ENCODE data around the gene ACTL8. TPM values are rescaled to one million over a fixed set of nuclear protein-coding genes. Genes with fewer than 3 reads are reported as not detected.

Gene ACTL8
- total RNA-seq, 3 donors from 2014 or later: 0.35 to 1.0 TPM; not detected in 1

GRCh38 chr1:17805869-17806684, 50.9 kb downstream of the ACTL8 start:
- Histone ChIP-seq H3K36me3 (ENCODE audit: low read depth) (no peaks in the 10 kb centered on the region), H3K4me1 (ENCODE audit: low read depth) (no peaks in the 10 kb centered on the region), H3K4me3 (no peak overlapping the region), H3K9me3 (no peaks in the 10 kb centered on the region)
- DNase-seq: no peak
- no peak for TF ChIP-seq CTCF (IDR thresholded peaks at IDR 0.05)
- no peak for ATAC-seq
- intact Hi-C loops (cut with DNase I, micrococcal nuclease): no loop called here

- Histone ChIP-seq H3K36me3 (ENCODE audit: low read depth) (no peaks in the 10 kb centered on the region), H3K4me3 (no peak overlapping the region), H3K4me1 (ENCODE audit: low read depth) (no peaks in the 10 kb centered on the region), H3K9me3 (no peaks in the 10 kb centered on the region)
- intact Hi-C loops (cut with DNase I, micrococcal nuclease): no loop called here
- ATAC-seq (no peak), DNase-seq (no peak)
- TF ChIP-seq CTCF (IDR thresholded peaks at IDR 0.05): no peak
Observed at GRCh38 chr1:17808816-17809215, 53.7 kb downstream of the ACTL8 start.

GRCh38 chr1:17810668-17811067, 55.5 kb downstream of the ACTL8 start:
- H3K9me3 ChIP-seq: no peaks in the 10 kb centered on the region
- no peak for DNase-seq
- ATAC-seq: no peak
- TF ChIP-seq CTCF (IDR thresholded peaks at IDR 0.05): no peak
- H3K4me1 ChIP-seq (ENCODE audit: low read depth): no peaks in the 10 kb centered on the region
- H3K36me3 ChIP-seq (ENCODE audit: low read depth): no peaks in the 10 kb centered on the region
- H3K4me3 ChIP-seq: no peak overlapping the region
- intact Hi-C loops (cut with DNase I, micrococcal nuclease): no loop called here

- Histone ChIP-seq H3K4me1 (ENCODE audit: low read depth) (no peaks in the 10 kb centered on the region), H3K9me3 (no peaks in the 10 kb centered on the region), H3K36me3 (ENCODE audit: low read depth) (no peaks in the 10 kb centered on the region), H3K4me3 (no peak overlapping the region)
- ATAC-seq (peak; percentile 94), DNase-seq (peak in 2 of 3 donors; percentile 42 to 55)
- no peak for TF ChIP-seq CTCF (IDR thresholded peaks at IDR 0.05)
- intact Hi-C loops (cut with DNase I, micrococcal nuclease): no loop called here
Observed at GRCh38 chr1:17816511-17816910, 61.4 kb downstream of the ACTL8 start.

- TF ChIP-seq CTCF (IDR thresholded peaks at IDR 0.05): no peak
- Histone ChIP-seq H3K36me3 (ENCODE audit: low read depth) (no peaks in the 10 kb centered on the region), H3K4me1 (ENCODE audit: low read depth) (no peaks in the 10 kb centered on the region), H3K4me3 (no peak overlapping the region), H3K9me3 (no peaks in the 10 kb centered on the region)
- no peak for ATAC-seq
- intact Hi-C loops (cut with DNase I, micrococcal nuclease): no loop called here
- no peak for DNase-seq
Observed at GRCh38 chr1:17819129-17819802, 64.1 kb downstream of the ACTL8 start.

Measured in mucosa of descending colon (tissue), 3 donors.